Ishikawa (cell line): ENCODE measurements around the gene EFS.

Source experiments
- CEBPB ChIP-seq: IDR thresholded peaks from 2 replicates; pipeline ENCODE4 v1.6.1; 2012
- CREB1 ChIP-seq: IDR thresholded peaks from 2 replicates; pipeline ENCODE4 v1.6.1; 2012; ENCODE audit warnings: low read depth
- EP300 ChIP-seq: IDR thresholded peaks from 2 replicates; pipeline ENCODE4 v1.6.1; 2012; ENCODE audit warnings: borderline replicate concordance
- FOXM1 ChIP-seq: IDR thresholded peaks from 2 replicates; pipeline ENCODE4 v1.6.1; 2012; ENCODE audit warnings: low read depth, borderline replicate concordance
- NFIC ChIP-seq: IDR thresholded peaks from 2 replicates; pipeline ENCODE4 v1.6.1; 2012
- RAD21 ChIP-seq: IDR thresholded peaks from 2 replicates; pipeline ENCODE4 v1.6.1; 2012; ENCODE audit warnings: low read depth
- TAF1 ChIP-seq: IDR thresholded peaks from 2 replicates; pipeline ENCODE4 v1.6.1; 2012; ENCODE audit warnings: low read depth, mild to moderate bottlenecking
- TCF12 ChIP-seq: IDR thresholded peaks from 2 replicates; pipeline ENCODE4 v1.6.1; 2012; ENCODE audit warnings: low read depth
- YY1 ChIP-seq: IDR thresholded peaks from 2 replicates; pipeline ENCODE4 v1.6.1; 2012; ENCODE audit warnings: low read depth
- TF ChIP-seq, protein P1 (sequence below): IDR thresholded peaks from 2 replicates; pipeline ENCODE4 v1.6.1; 2012
- TF ChIP-seq, protein P2 (sequence below): IDR thresholded peaks from 2 replicates; pipeline ENCODE4 v1.6.1; 2012; ENCODE audit warnings: low read depth, mild to moderate bottlenecking

DNA sequence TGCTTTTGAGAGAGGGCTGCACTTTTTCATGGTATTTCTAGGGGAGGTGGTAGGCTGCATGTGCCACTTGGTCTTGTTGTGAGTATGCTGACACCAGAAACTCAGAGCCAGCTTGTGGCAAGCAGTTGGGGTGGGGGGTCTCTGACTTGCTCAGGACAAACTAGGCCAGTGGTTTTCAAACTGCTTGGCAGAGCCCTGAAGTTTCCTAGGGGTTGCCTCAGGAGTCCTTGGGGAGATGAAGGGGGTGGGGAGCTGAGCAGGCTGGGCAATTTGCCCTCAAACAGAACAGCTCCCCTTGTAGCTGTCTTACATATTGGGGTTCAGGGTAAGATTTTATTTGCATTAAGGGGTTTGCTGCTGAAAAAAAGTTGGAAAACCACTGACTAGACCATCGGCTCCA, 54.4 kb downstream of the EFS start:
- TF ChIP-seq FOXM1 (no peak), CEBPB (no peak), RAD21 (no peak), YY1 (no peak), TAF1 (no peak), CREB1 (no peak), TCF12 (no peak), EP300 (no peak), NFIC (no peak)
- TF ChIP-seq, protein P1, sequence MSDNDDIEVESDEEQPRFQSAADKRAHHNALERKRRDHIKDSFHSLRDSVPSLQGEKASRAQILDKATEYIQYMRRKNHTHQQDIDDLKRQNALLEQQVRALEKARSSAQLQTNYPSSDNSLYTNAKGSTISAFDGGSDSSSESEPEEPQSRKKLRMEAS = no peak
- TF ChIP-seq, protein P2, sequence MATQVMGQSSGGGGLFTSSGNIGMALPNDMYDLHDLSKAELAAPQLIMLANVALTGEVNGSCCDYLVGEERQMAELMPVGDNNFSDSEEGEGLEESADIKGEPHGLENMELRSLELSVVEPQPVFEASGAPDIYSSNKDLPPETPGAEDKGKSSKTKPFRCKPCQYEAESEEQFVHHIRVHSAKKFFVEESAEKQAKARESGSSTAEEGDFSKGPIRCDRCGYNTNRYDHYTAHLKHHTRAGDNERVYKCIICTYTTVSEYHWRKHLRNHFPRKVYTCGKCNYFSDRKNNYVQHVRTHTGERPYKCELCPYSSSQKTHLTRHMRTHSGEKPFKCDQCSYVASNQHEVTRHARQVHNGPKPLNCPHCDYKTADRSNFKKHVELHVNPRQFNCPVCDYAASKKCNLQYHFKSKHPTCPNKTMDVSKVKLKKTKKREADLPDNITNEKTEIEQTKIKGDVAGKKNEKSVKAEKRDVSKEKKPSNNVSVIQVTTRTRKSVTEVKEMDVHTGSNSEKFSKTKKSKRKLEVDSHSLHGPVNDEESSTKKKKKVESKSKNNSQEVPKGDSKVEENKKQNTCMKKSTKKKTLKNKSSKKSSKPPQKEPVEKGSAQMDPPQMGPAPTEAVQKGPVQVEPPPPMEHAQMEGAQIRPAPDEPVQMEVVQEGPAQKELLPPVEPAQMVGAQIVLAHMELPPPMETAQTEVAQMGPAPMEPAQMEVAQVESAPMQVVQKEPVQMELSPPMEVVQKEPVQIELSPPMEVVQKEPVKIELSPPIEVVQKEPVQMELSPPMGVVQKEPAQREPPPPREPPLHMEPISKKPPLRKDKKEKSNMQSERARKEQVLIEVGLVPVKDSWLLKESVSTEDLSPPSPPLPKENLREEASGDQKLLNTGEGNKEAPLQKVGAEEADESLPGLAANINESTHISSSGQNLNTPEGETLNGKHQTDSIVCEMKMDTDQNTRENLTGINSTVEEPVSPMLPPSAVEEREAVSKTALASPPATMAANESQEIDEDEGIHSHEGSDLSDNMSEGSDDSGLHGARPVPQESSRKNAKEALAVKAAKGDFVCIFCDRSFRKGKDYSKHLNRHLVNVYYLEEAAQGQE = no peak
